ENCODE measurements around the gene FARP1.

The FARP1 gene

GRCh38 chr13:98291658-98292057, 148.8 kb downstream of the FARP1 start:
- TF ChIP-seq POLR2AphosphoS5 (IDR thresholded peaks at IDR 0.05; ENCODE audit: low read depth, low read length) (no peak), TAF1 (IDR thresholded peaks at IDR 0.05; ENCODE audit: borderline replicate concordance, insufficient read depth, low read length) (no peak), FOXP2 (optimal IDR thresholded peaks at IDR 0.05; ENCODE audit: borderline replicate concordance, extremely low read depth, extremely low read length, insufficient read depth) (no peak), SIN3A (IDR thresholded peaks at IDR 0.05; ENCODE audit: borderline replicate concordance, insufficient read depth, low read length) (no peak), REST (IDR thresholded peaks at IDR 0.05; ENCODE audit: insufficient read depth in 1 of 2, low read depth in 2 of 2, low read length in 2 of 2) (no peak)

- TF ChIP-seq REST (IDR thresholded peaks at IDR 0.05; ENCODE audit: insufficient read depth in 1 of 2, low read depth in 2 of 2, low read length in 2 of 2) (no peak), FOXP2 (optimal IDR thresholded peaks at IDR 0.05; ENCODE audit: borderline replicate concordance, extremely low read depth, extremely low read length, insufficient read depth) (no peak), TAF1 (IDR thresholded peaks at IDR 0.05; ENCODE audit: borderline replicate concordance, insufficient read depth, low read length) (no peak)
Measured at GRCh38 chr13:98293103-98293502, 150.2 kb downstream of the FARP1 start.

- TF ChIP-seq FOXP2 (optimal IDR thresholded peaks at IDR 0.05; ENCODE audit: borderline replicate concordance, extremely low read depth, extremely low read length, insufficient read depth): no peak
- no peak for TF ChIP-seq SIN3A (IDR thresholded peaks at IDR 0.05; ENCODE audit: borderline replicate concordance, insufficient read depth, low read length)
- no peak for TF ChIP-seq TAF1 (IDR thresholded peaks at IDR 0.05; ENCODE audit: borderline replicate concordance, insufficient read depth, low read length)
- no peak for TF ChIP-seq POLR2AphosphoS5 (IDR thresholded peaks at IDR 0.05; ENCODE audit: low read depth, low read length)
- no peak for TF ChIP-seq REST (IDR thresholded peaks at IDR 0.05; ENCODE audit: insufficient read depth in 1 of 2, low read depth in 2 of 2, low read length in 2 of 2)
Measured at GRCh38 chr13:98293570-98294142, 150.8 kb downstream of the FARP1 start.

GRCh38 chr13:98295371-98295770, 152.5 kb downstream of the FARP1 start:
- TF ChIP-seq TAF1 (IDR thresholded peaks at IDR 0.05; ENCODE audit: borderline replicate concordance, insufficient read depth, low read length) (no peak), SIN3A (IDR thresholded peaks at IDR 0.05; ENCODE audit: borderline replicate concordance, insufficient read depth, low read length) (no peak), FOXP2 (optimal IDR thresholded peaks at IDR 0.05; ENCODE audit: borderline replicate concordance, extremely low read depth, extremely low read length, insufficient read depth) (no peak), REST (IDR thresholded peaks at IDR 0.05; ENCODE audit: insufficient read depth in 1 of 2, low read depth in 2 of 2, low read length in 2 of 2) (no peak), POLR2AphosphoS5 (IDR thresholded peaks at IDR 0.05; ENCODE audit: low read depth, low read length) (no peak)

- no peak for TF ChIP-seq TAF1 (IDR thresholded peaks at IDR 0.05; ENCODE audit: borderline replicate concordance, insufficient read depth, low read length)
- TF ChIP-seq POLR2AphosphoS5 (IDR thresholded peaks at IDR 0.05; ENCODE audit: low read depth, low read length): no peak
- no peak for TF ChIP-seq FOXP2 (optimal IDR thresholded peaks at IDR 0.05; ENCODE audit: borderline replicate concordance, extremely low read depth, extremely low read length, insufficient read depth)
- TF ChIP-seq SIN3A (IDR thresholded peaks at IDR 0.05; ENCODE audit: borderline replicate concordance, insufficient read depth, low read length): no peak
- TF ChIP-seq REST (IDR thresholded peaks at IDR 0.05; ENCODE audit: insufficient read depth in 1 of 2, low read depth in 2 of 2, low read length in 2 of 2): no peak
Measured at GRCh38 chr13:98297051-98297450, 154.2 kb downstream of the FARP1 start.

All from PFSK-1 (cell line).